Measurements from ENCODE around the gene SLC39A3. TPM values are rescaled to one million over a fixed set of nuclear protein-coding genes. Genes with fewer than 3 reads are reported as not detected.
A peak's percentile ranks its signal among the peaks of the same experiment; 100 is the strongest.

SLC39A3 gene
- total and polyA plus RNA-seq, 2 experiments from 2014 or later, result 36.1 to 44.3 TPM

DNA sequence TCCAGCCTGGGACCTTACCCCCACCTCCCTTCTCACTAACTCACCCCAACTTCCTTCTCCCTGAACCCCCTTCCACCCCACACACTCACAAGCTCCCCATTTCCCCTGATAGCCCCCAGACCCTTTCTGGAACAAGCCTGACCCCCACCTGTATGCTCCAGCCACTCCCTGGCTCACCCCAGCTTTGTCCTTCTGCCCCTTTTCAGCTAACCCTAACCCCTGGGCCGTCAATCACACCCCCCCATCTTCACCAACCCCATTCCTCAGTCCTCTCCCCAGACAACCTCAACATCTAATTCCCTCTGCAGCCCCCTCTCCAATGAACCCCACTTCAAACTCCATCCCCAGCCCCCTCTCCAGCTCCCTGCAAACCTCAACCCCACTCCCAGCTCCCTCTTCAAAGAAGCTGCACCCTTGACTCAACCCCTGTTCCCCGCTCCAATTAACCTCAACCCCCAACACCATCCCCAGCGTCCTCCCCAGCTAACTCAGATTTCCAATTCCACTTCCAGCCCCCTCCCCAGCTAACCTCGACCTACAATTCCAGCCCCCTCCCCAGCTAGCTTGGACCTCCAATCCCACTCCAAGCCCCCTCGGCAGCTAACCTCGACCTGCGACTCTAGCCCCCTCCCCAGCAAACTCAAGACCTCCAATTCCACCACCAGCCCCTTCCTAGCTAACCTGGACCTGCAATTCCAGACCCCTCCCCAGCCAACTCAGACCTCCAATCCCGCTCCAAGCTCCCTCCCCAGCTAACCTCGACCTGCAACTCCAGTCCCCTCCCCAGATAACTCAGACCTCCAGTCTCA lies 38.3 kb downstream of the SLC39A3 start:
- Histone ChIP-seq H3K27me3 (peaks cover 11% of the 10 kb centered on the region), H3K27ac (no peak overlapping the region), H3K9me3 (ENCODE audit: low read depth) (no peaks in the 10 kb centered on the region), H4K20me1 (ENCODE audit: insufficient read depth, poor library complexity, severe bottlenecking) (no peaks in the 10 kb centered on the region), H3K79me2 (no peaks in the 10 kb centered on the region), H2AFZ (no peak overlapping the region), H3K4me2 (peak overlapping the region; percentile 83), H3K4me1 (ENCODE audit: insufficient read depth) (peaks cover 3% of the 10 kb centered on the region), H3K36me3 (replicated peaks; ENCODE audit: insufficient read depth, low read depth) (no peaks in the 10 kb centered on the region), H3K4me3 (peak overlapping the region; percentile 87), H3K9me2 (replicated peaks; ENCODE audit: insufficient read depth) (no peaks in the 10 kb centered on the region)
- TF ChIP-seq EZH2phosphoT487 (IDR thresholded peaks at IDR 0.05; ENCODE audit: low read depth, severe bottlenecking, unreplicated experiment) (no peak), EZH2 (IDR thresholded peaks at IDR 0.05; ENCODE audit: borderline replicate concordance) (no peak)
- TF ChIP-seq, protein P1, sequence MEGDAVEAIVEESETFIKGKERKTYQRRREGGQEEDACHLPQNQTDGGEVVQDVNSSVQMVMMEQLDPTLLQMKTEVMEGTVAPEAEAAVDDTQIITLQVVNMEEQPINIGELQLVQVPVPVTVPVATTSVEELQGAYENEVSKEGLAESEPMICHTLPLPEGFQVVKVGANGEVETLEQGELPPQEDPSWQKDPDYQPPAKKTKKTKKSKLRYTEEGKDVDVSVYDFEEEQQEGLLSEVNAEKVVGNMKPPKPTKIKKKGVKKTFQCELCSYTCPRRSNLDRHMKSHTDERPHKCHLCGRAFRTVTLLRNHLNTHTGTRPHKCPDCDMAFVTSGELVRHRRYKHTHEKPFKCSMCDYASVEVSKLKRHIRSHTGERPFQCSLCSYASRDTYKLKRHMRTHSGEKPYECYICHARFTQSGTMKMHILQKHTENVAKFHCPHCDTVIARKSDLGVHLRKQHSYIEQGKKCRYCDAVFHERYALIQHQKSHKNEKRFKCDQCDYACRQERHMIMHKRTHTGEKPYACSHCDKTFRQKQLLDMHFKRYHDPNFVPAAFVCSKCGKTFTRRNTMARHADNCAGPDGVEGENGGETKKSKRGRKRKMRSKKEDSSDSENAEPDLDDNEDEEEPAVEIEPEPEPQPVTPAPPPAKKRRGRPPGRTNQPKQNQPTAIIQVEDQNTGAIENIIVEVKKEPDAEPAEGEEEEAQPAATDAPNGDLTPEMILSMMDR (IDR thresholded peaks at IDR 0.05; ENCODE audit: poor library complexity), result no peak
- no peak for DNase-seq (ENCODE audit: low spot score)
- 13% methylated on average over 3 of the region's 9 CpGs for WGBS (ENCODE audit: low lambda C conversion rate, missing lambda C conversion rate)

DNA sequence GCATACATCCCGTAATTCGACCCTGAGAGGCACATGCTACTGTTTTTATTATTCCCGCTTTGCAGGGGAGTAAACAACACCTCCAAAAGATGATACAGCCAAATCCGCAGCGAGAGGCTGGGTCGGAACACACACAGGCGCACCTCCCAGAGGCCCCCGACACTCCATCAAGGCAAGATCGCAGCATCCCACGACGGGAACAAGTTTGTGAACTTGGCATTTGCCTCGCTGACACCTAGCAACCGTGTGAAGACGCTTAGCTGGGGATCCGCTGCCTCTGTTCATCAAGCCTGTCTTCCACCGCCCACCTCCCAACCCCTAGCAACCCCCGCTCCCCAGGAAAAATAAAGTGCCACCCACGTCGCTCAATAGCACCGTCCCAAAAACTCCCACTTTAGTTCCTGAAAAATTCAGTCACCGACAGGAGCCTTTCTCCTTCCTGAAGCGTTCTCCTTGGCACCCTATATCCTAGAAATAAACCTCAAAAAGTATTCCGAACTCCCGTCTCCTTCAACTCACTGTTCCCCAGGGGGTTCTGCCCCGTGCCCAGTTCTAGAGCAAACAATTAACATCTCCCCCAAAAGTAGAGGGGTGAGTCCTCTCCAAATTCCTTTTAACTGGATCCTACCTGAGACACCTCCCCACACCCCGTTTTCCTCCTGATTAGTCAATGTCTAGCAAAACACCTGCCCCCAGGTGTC lies 39.0 kb downstream of the SLC39A3 start:
- WGBS (ENCODE audit: low lambda C conversion rate, missing lambda C conversion rate), result 36% methylated on average over 26 of the region's 26 CpGs
- Histone ChIP-seq H3K36me3 (replicated peaks; ENCODE audit: insufficient read depth, low read depth) (no peaks in the 10 kb centered on the region), H3K27ac (no peak overlapping the region), H3K4me1 (ENCODE audit: insufficient read depth) (peaks cover 3% of the 10 kb centered on the region), H3K4me2 (no peak overlapping the region), H3K79me2 (no peaks in the 10 kb centered on the region), H3K4me3 (no peak overlapping the region), H3K9me2 (replicated peaks; ENCODE audit: insufficient read depth) (no peaks in the 10 kb centered on the region), H3K9me3 (ENCODE audit: low read depth) (no peaks in the 10 kb centered on the region), H4K20me1 (ENCODE audit: insufficient read depth, poor library complexity, severe bottlenecking) (no peaks in the 10 kb centered on the region), H3K27me3 (peaks cover 11% of the 10 kb centered on the region), H2AFZ (no peak overlapping the region)
- TF ChIP-seq, protein P1 (IDR thresholded peaks at IDR 0.05; ENCODE audit: poor library complexity), result no peak
- TF ChIP-seq EZH2 (IDR thresholded peaks at IDR 0.05; ENCODE audit: borderline replicate concordance), result no peak
- no peak for TF ChIP-seq EZH2phosphoT487 (IDR thresholded peaks at IDR 0.05; ENCODE audit: low read depth, severe bottlenecking, unreplicated experiment)
- no peak for DNase-seq (ENCODE audit: low spot score)

DNA sequence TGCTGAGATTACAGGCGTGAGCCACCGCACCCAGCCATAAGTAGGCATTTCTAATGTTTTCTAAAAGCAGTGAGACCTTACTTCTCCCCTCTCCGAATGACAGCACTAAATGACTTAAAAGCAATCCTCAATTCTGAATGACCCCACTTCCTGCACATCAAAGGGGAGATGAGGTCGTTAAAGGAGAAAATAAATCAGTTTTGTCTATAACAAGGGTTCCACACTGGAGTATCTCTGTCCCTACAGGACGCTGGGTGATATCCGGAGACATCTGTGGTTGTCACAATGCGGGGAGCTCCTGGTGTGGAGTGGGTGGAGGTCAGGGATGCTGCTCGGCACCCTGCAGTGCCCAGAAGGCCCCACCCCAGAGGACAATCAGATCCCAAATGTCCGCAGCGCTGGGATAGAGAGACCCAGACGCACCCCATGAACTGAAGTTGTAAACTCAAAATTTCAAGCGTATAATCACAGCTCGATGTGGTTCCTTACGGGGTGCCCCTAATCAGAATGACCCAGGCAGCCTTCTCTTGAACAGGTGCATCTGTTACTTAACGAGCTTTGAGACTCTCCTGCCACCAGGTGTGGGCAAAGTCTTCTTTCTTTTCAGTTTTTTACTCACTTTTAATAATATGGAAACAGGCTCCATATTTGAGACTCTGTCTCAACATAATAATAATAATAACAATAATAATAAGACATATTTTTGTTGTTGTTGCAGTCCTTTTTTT lies 40.2 kb downstream of the SLC39A3 start:
- Histone ChIP-seq H3K4me2 (no peak overlapping the region), H3K27ac (no peak overlapping the region), H3K36me3 (replicated peaks; ENCODE audit: insufficient read depth, low read depth) (no peaks in the 10 kb centered on the region), H3K9me3 (ENCODE audit: low read depth) (no peaks in the 10 kb centered on the region), H3K79me2 (no peaks in the 10 kb centered on the region), H4K20me1 (ENCODE audit: insufficient read depth, poor library complexity, severe bottlenecking) (no peaks in the 10 kb centered on the region), H3K9me2 (replicated peaks; ENCODE audit: insufficient read depth) (no peaks in the 10 kb centered on the region), H2AFZ (no peak overlapping the region), H3K4me1 (ENCODE audit: insufficient read depth) (peaks cover 3% of the 10 kb centered on the region), H3K4me3 (no peak overlapping the region), H3K27me3 (peaks cover 11% of the 10 kb centered on the region)
- no peak for DNase-seq (ENCODE audit: low spot score)
- 82% methylated on average over 15 of the region's 15 CpGs for WGBS (ENCODE audit: low lambda C conversion rate, missing lambda C conversion rate)
- no peak for TF ChIP-seq EZH2 (IDR thresholded peaks at IDR 0.05; ENCODE audit: borderline replicate concordance)
- no peak for TF ChIP-seq EZH2phosphoT487 (IDR thresholded peaks at IDR 0.05; ENCODE audit: low read depth, severe bottlenecking, unreplicated experiment)
- TF ChIP-seq, protein P1 (IDR thresholded peaks at IDR 0.05; ENCODE audit: poor library complexity), result no peak
